GM19455 (cell line): Measurements from ENCODE around the gene ARHGEF4.
"Not testable (repeated sequence)": the region's sequence is repeated elsewhere in the genome, so short reads cannot be mapped to it uniquely, and the experiment has no call there.

Experiments used
- ATAC-seq: cut with Tn5 transposase; IDR thresholded peaks from one replicate; pipeline ENCODE4 v1.9.1; 2021; ENCODE audit not compliant: unreplicated experiment

The ARHGEF4 gene

GRCh38 chr2:130966149-130966774 lies 129.5 kb downstream of the ARHGEF4 start:
- no peak for ATAC-seq

GRCh38 chr2:130966775-130967490 lies 130.2 kb downstream of the ARHGEF4 start:
- no peak for ATAC-seq

- no peak for ATAC-seq
Measured at GRCh38 chr2:130972410-130972809, 135.7 kb downstream of the ARHGEF4 start.

GRCh38 chr2:130975729-130976128 lies 139.0 kb downstream of the ARHGEF4 start:
- ATAC-seq, result no peak

GRCh38 chr2:130976591-130977237 lies 140.0 kb downstream of the ARHGEF4 start:
- no peak for ATAC-seq

- no peak for ATAC-seq
Measured at GRCh38 chr2:130977461-130978050, 140.8 kb downstream of the ARHGEF4 start.

- no peak for ATAC-seq
Measured at GRCh38 chr2:130981667-130982066, 145.0 kb downstream of the ARHGEF4 start.

GRCh38 chr2:130985206-130985780 lies 148.6 kb downstream of the ARHGEF4 start:
- no peak for ATAC-seq

GRCh38 chr2:130985831-130986649 lies 149.3 kb downstream of the ARHGEF4 start:
- ATAC-seq, result no peak

- no peak for ATAC-seq
Measured at GRCh38 chr2:130986890-130987493, 150.3 kb downstream of the ARHGEF4 start.

GRCh38 chr2:130987519-130988425 lies 151.1 kb downstream of the ARHGEF4 start:
- no peak for ATAC-seq

- not testable (repeated sequence) for ATAC-seq
Measured at GRCh38 chr2:130991446-130991845, 154.7 kb downstream of the ARHGEF4 start.

GRCh38 chr2:130992003-130992402 lies 155.3 kb downstream of the ARHGEF4 start:
- ATAC-seq, result not testable (repeated sequence)

GRCh38 chr2:130996691-130997090 lies 160.0 kb downstream of the ARHGEF4 start:
- no peak for ATAC-seq

GRCh38 chr2:130997198-130997597 lies 160.5 kb downstream of the ARHGEF4 start:
- no peak for ATAC-seq

GRCh38 chr2:130998561-130998960 lies 161.8 kb downstream of the ARHGEF4 start:
- no peak for ATAC-seq

- ATAC-seq, result no peak
Measured at GRCh38 chr2:131004446-131005209, 167.9 kb downstream of the ARHGEF4 start.

GRCh38 chr2:131005216-131005935 lies 168.7 kb downstream of the ARHGEF4 start:
- no peak for ATAC-seq
